SU-DHL-6 (cell line): ENCODE results near the gene TREML1.

Experiments used
- H2AFZ ChIP-seq: fragments of 200-600 bp; sonication (generic); 2 replicates; pipeline ENCODE4 v1.6.1; 2014; ENCODE audit warnings: low read depth, mild to moderate bottlenecking, moderate library complexity, mixed read lengths, antibody characterized with exemption, low read length; ENCODE audit not compliant: severe bottlenecking
- H3F3A ChIP-seq: fragments of 200-600 bp; shearing (Covaris generic); 2 replicates; pipeline ENCODE4 v1.6.0; 2016; ENCODE audit warnings: antibody characterized with exemption, mild to moderate bottlenecking; ENCODE audit not compliant: insufficient read depth
- H3K27ac ChIP-seq: fragments of 200-600 bp; sonication (generic); 2 replicates; pipeline ENCODE4 v1.5.1; 2016; ENCODE audit warnings: low read depth, mild to moderate bottlenecking, low read length, moderate library complexity, mixed read lengths
- H3K27me3 ChIP-seq: fragments of 200-600 bp; sonication (generic), shearing (Covaris generic); 2 replicates; pipeline ENCODE4 v1.6.0; 2014; ENCODE audit warnings: mild to moderate bottlenecking, low read length
- H3K36me3 ChIP-seq: fragments of 200-600 bp; sonication (generic); 2 replicates; pipeline ENCODE4 v1.6.1; 2014; ENCODE audit warnings: mild to moderate bottlenecking, low read length, mixed read lengths
- H3K4me2 ChIP-seq: fragments of 300-600, 200-600 bp; shearing (Covaris generic), sonication (generic); 2 replicates; pipeline ENCODE4 v1.6.0; 2014; ENCODE audit warnings: low read length, low read depth, mild to moderate bottlenecking; ENCODE audit not compliant: poor library complexity, severe bottlenecking
- H3K4me3 ChIP-seq: fragments of 200-600 bp; sonication (generic); 2 replicates; pipeline ENCODE4 v1.5.1; 2014; ENCODE audit warnings: antibody characterized with exemption, low read length, mild to moderate bottlenecking, mixed read lengths; ENCODE audit not compliant: insufficient read depth, poor library complexity, severe bottlenecking
- H3K79me2 ChIP-seq: fragments of 200-600 bp; sonication (generic); 2 replicates; pipeline ENCODE4 v1.6.1; 2014; ENCODE audit warnings: mild to moderate bottlenecking, low read length, moderate library complexity; ENCODE audit not compliant: insufficient read depth
- H3K9ac ChIP-seq: fragments of 200-600 bp; sonication (generic); 2 replicates; pipeline ENCODE4 v1.7.0; 2014; ENCODE audit warnings: mild to moderate bottlenecking, low read length
- H3K9me2 ChIP-seq: fragments of 200-600 bp; sonication (generic); replicated peaks from 2 replicates; pipeline ENCODE4 v1.6.1; 2014; ENCODE audit warnings: low read length; ENCODE audit not compliant: insufficient read depth
- H3K9me3 ChIP-seq: fragments of 200-600 bp; sonication (generic); 2 replicates; pipeline ENCODE4 v1.6.1; 2014; ENCODE audit warnings: low read length, mixed read lengths; ENCODE audit not compliant: insufficient read depth
- H4K20me1 ChIP-seq: fragments of 200-600 bp; sonication (generic); 2 replicates; pipeline ENCODE4 v1.6.1; 2014; ENCODE audit warnings: low read depth, mild to moderate bottlenecking, antibody characterized with exemption, low read length, moderate library complexity, mixed read lengths
- EZH2phosphoT487 ChIP-seq: fragments of 200-600 bp; sonication (generic), shearing (Covaris generic); conservative IDR thresholded peaks from 2 replicates; pipeline ENCODE4 v1.6.1; 2018; ENCODE audit warnings: mild to moderate bottlenecking, antibody characterized with exemption, low read length, moderate library complexity, mixed read lengths
- TF ChIP-seq, protein P1 (sequence below): fragments of 200-600 bp; sonication (generic); IDR thresholded peaks from one replicate; pipeline ENCODE4 v1.5.1; 2017; ENCODE audit warnings: antibody characterized with exemption, mild to moderate bottlenecking, low read length, moderate library complexity; ENCODE audit not compliant: insufficient read depth, poor library complexity, severe bottlenecking

The TREML1 gene

DNA sequence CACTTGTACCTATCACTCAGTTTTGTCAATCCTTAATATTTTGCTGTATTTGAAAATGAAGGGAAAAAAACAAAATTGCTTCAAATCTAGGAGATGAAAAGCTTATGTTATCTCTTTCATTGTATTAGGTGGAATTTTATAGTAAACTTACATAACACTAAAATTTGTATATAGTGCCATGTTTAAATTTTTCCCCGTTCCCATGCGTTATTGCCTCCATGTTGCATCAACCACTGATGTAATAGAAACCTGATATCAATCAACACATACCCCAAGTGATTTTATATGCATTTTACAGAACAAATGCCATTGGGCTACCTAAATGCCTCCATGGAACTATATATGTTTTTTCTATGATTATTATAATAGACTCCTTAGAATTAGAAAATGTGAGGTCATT, 23.5 kb upstream of the TREML1 start:
- Histone ChIP-seq H3K9ac (no peak overlapping the region), H3K9me3 (no peaks in the 10 kb centered on the region), H4K20me1 (no peaks in the 10 kb centered on the region), H3K36me3 (no peaks in the 10 kb centered on the region), H2AFZ (no peak overlapping the region), H3K27ac (no peak overlapping the region), H3K9me2 (no peaks in the 10 kb centered on the region), H3F3A (no peaks in the 10 kb centered on the region), H3K4me2 (no peak overlapping the region), H3K27me3 (no peaks in the 10 kb centered on the region), H3K79me2 (no peaks in the 10 kb centered on the region), H3K4me3 (no peak overlapping the region)
- TF ChIP-seq EZH2phosphoT487, result no peak

DNA sequence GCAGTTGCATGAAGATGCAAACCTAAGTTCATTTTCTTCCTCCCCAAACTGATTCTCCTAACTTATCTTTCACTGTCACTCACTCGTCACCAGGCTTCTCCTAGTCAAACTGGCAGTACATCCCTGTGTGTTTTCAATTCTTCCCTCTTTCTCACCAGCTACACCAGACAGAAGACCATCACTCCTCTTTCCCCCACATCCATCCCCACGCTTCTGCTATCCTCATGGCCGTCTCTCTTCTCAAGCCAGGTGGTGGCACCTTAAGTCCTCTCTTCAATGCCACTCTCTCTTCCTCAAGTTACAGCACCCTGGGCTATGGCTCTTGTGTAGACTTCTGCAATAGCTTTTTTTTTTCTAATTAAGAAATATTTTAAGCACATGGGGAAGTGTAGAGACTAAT, 23.1 kb upstream of the TREML1 start:
- no peaks in the 10 kb centered on the region for H4K20me1 ChIP-seq
- H3F3A ChIP-seq, result no peaks in the 10 kb centered on the region
- no peaks in the 10 kb centered on the region for H3K9me3 ChIP-seq
- no peaks in the 10 kb centered on the region for H3K79me2 ChIP-seq
- H3K27ac ChIP-seq, result no peak overlapping the region
- H3K36me3 ChIP-seq, result no peaks in the 10 kb centered on the region
- no peak overlapping the region for H3K4me2 ChIP-seq
- H3K9me2 ChIP-seq, result no peaks in the 10 kb centered on the region
- no peak overlapping the region for H3K4me3 ChIP-seq
- H3K9ac ChIP-seq, result no peak overlapping the region
- no peaks in the 10 kb centered on the region for H3K27me3 ChIP-seq
- TF ChIP-seq EZH2phosphoT487, result no peak
- TF ChIP-seq, protein P1, sequence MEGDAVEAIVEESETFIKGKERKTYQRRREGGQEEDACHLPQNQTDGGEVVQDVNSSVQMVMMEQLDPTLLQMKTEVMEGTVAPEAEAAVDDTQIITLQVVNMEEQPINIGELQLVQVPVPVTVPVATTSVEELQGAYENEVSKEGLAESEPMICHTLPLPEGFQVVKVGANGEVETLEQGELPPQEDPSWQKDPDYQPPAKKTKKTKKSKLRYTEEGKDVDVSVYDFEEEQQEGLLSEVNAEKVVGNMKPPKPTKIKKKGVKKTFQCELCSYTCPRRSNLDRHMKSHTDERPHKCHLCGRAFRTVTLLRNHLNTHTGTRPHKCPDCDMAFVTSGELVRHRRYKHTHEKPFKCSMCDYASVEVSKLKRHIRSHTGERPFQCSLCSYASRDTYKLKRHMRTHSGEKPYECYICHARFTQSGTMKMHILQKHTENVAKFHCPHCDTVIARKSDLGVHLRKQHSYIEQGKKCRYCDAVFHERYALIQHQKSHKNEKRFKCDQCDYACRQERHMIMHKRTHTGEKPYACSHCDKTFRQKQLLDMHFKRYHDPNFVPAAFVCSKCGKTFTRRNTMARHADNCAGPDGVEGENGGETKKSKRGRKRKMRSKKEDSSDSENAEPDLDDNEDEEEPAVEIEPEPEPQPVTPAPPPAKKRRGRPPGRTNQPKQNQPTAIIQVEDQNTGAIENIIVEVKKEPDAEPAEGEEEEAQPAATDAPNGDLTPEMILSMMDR, result no peak
- H2AFZ ChIP-seq, result no peak overlapping the region

DNA sequence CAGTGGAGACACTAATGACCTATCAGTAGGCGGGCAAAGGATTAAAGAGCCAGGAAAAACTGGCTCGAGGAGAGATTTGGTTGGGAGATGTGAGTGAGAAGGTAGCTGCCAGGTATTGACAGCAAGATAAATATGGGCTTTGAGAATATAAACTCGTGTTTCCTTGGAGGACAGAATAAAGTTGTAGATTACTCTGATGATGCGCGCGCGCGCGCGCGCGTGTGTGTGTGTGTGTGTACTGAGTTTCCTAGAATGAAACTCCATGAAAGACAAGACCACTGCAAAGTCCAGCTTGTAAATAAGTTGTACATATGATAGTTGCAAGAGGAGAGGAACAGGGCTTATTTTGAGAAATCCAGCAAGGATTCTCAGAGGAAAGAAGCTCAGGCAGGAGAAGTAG, 22.0 kb upstream of the TREML1 start:
- Histone ChIP-seq H3K79me2 (no peaks in the 10 kb centered on the region), H3K9me3 (no peaks in the 10 kb centered on the region), H4K20me1 (no peaks in the 10 kb centered on the region), H3K27ac (no peak overlapping the region), H3K4me2 (no peak overlapping the region), H3F3A (no peaks in the 10 kb centered on the region), H3K9ac (no peak overlapping the region), H3K4me3 (no peak overlapping the region), H2AFZ (no peak overlapping the region), H3K36me3 (no peaks in the 10 kb centered on the region), H3K27me3 (no peaks in the 10 kb centered on the region), H3K9me2 (no peaks in the 10 kb centered on the region)
- TF ChIP-seq, protein P1, result no peak
- no peak for TF ChIP-seq EZH2phosphoT487

DNA sequence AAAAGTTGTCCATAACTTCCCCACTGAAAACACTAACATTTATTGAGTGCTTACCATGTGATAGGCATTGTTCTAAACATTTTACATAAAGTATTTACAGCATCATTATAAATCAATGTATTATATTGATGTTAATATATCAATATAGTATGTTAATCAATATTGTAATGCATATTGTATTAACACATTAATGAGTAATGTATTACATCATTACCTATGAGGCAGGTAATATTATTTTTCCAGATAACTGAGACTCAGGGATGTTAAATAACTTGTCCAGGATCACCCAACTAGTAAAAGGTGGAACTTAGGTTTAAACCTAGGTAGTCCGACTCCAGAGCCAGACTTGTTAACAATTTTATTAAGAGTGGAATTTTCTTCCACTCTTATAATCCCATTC, 20.9 kb upstream of the TREML1 start:
- no peaks in the 10 kb centered on the region for H3K36me3 ChIP-seq
- no peak overlapping the region for H3K27ac ChIP-seq
- no peaks in the 10 kb centered on the region for H3K79me2 ChIP-seq
- no peak overlapping the region for H3K4me2 ChIP-seq
- no peaks in the 10 kb centered on the region for H3K27me3 ChIP-seq
- no peak overlapping the region for H3K9ac ChIP-seq
- H3K9me2 ChIP-seq, result no peaks in the 10 kb centered on the region
- TF ChIP-seq, protein P1, result no peak
- TF ChIP-seq EZH2phosphoT487, result no peak
- no peaks in the 10 kb centered on the region for H3K9me3 ChIP-seq
- no peak overlapping the region for H2AFZ ChIP-seq
- H3F3A ChIP-seq, result no peaks in the 10 kb centered on the region
- H3K4me3 ChIP-seq, result no peak overlapping the region
- H4K20me1 ChIP-seq, result no peaks in the 10 kb centered on the region
